Mesothelial cell of epicardium (in vitro differentiated cells): ENCODE data around the gene DIRAS3. TPM values are rescaled to one million over a fixed set of nuclear protein-coding genes. Genes with fewer than 3 reads are reported as not detected.

Experiments
- DNase-seq, 2 experiments: peaks; one replicate each; pipeline ENCODE4 v3.0.0; 2021; ENCODE audit warnings: low spot score in 2 of 2; ENCODE audit not compliant: unreplicated experiment in 2 of 2
- H3K27ac Mint-ChIP-seq: 2 replicates; pipeline ENCODE4 v1.8.0; 2021; ENCODE audit warnings: mixed read lengths
- H3K27me3 Mint-ChIP-seq: 2 replicates; pipeline ENCODE4 v1.8.0; 2021; ENCODE audit warnings: low read depth, mixed read lengths
- H3K36me3 Mint-ChIP-seq: 2 replicates; pipeline ENCODE4 v1.8.0; 2021; ENCODE audit warnings: mixed read lengths
- H3K4me1 Mint-ChIP-seq: 2 replicates; pipeline ENCODE4 v1.8.0; 2021; ENCODE audit warnings: mixed read lengths
- H3K4me3 Mint-ChIP-seq: 2 replicates; pipeline ENCODE4 v1.8.0; 2021; ENCODE audit warnings: mild to moderate bottlenecking, moderate library complexity, mixed read lengths
- H3K9me3 Mint-ChIP-seq: 2 replicates; pipeline ENCODE4 v1.8.0; 2021; ENCODE audit warnings: mixed read lengths
- total RNA-seq: library from RNA; stranded (reverse); gene quantifications from 3 replicates; pipeline ENCODE4 v1.2.1, GENCODE V29; 2021
- TF ChIP-seq, protein P1 (sequence below): fragments of 200-600 bp; sonication (generic); IDR thresholded peaks from one replicate; pipeline ENCODE4 v1.5.0; 2021; ENCODE audit warnings: antibody characterized with exemption; ENCODE audit not compliant: unreplicated experiment

DIRAS3 gene
- total RNA-seq, 1 donor from 2014 or later = 2.0 TPM

DNA sequence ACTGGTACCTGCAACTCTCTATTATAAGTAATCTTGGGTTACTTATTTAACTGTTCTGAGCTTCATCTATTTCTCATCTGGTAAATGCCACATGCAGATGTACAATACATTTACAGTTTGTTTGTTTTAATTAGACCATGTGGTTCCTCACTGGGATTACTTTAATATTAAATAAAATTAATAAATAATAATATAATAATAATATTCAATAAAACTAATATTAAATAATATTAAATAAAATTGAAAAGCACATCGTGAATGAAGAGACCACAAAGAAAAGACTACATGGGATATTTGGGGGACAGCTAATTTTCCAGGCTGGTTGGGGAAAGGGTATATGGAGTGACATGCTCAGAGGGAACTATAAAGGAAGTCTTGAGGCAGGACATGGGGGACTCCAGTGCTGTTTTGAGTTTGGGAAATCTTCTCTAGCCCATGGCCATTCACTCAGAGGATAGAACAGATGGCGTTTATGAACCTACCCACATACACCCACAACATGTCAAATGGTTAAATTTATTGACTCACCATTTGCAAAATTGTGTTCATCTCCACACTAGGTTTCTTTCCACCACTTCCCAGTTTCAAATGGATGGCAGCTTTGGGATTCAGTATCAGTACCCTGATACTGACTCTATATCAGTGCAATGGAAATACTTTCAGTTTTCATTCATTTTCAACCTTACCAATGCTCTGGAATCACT lies 25.6 kb downstream of the DIRAS3 start:
- Mint-ChIP-seq H3K36me3 (no peaks in the 10 kb centered on the region), H3K4me1 (no peaks in the 10 kb centered on the region), H3K9me3 (peaks cover under 1% of the 10 kb centered on the region)

GRCh38 chr1:68016381-68016780 lies 34.0 kb downstream of the DIRAS3 start:
- DNase-seq = no peak
- Mint-ChIP-seq H3K9me3 (no peaks in the 10 kb centered on the region), H3K4me3 (no peak overlapping the region), H3K27ac (no peak overlapping the region), H3K27me3 (no peaks in the 10 kb centered on the region), H3K4me1 (no peaks in the 10 kb centered on the region), H3K36me3 (no peaks in the 10 kb centered on the region)
- TF ChIP-seq, protein P1, sequence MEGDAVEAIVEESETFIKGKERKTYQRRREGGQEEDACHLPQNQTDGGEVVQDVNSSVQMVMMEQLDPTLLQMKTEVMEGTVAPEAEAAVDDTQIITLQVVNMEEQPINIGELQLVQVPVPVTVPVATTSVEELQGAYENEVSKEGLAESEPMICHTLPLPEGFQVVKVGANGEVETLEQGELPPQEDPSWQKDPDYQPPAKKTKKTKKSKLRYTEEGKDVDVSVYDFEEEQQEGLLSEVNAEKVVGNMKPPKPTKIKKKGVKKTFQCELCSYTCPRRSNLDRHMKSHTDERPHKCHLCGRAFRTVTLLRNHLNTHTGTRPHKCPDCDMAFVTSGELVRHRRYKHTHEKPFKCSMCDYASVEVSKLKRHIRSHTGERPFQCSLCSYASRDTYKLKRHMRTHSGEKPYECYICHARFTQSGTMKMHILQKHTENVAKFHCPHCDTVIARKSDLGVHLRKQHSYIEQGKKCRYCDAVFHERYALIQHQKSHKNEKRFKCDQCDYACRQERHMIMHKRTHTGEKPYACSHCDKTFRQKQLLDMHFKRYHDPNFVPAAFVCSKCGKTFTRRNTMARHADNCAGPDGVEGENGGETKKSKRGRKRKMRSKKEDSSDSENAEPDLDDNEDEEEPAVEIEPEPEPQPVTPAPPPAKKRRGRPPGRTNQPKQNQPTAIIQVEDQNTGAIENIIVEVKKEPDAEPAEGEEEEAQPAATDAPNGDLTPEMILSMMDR = no peak

More for the DNA sequence above, 25.6 kb downstream of the DIRAS3 start:
- DNase-seq = no peak
- TF ChIP-seq, protein P1 = no peak
- Mint-ChIP-seq H3K27ac (no peak overlapping the region), H3K27me3 (peaks cover 7% of the 10 kb centered on the region), H3K4me3 (no peak overlapping the region)

GRCh38 chr1:68015971-68016370 lies 34.5 kb downstream of the DIRAS3 start:
- Mint-ChIP-seq H3K27me3 (no peaks in the 10 kb centered on the region), H3K4me3 (no peak overlapping the region), H3K36me3 (no peaks in the 10 kb centered on the region), H3K9me3 (no peaks in the 10 kb centered on the region), H3K4me1 (no peaks in the 10 kb centered on the region), H3K27ac (no peak overlapping the region)
- no peak for DNase-seq
- TF ChIP-seq, protein P1 = no peak

GRCh38 chr1:68015369-68015768 lies 35.1 kb downstream of the DIRAS3 start:
- Mint-ChIP-seq H3K4me3 (no peak overlapping the region), H3K4me1 (no peaks in the 10 kb centered on the region), H3K27ac (no peak overlapping the region), H3K36me3 (no peaks in the 10 kb centered on the region), H3K27me3 (no peaks in the 10 kb centered on the region), H3K9me3 (no peaks in the 10 kb centered on the region)
- no peak for DNase-seq
- TF ChIP-seq, protein P1 = no peak

DNA sequence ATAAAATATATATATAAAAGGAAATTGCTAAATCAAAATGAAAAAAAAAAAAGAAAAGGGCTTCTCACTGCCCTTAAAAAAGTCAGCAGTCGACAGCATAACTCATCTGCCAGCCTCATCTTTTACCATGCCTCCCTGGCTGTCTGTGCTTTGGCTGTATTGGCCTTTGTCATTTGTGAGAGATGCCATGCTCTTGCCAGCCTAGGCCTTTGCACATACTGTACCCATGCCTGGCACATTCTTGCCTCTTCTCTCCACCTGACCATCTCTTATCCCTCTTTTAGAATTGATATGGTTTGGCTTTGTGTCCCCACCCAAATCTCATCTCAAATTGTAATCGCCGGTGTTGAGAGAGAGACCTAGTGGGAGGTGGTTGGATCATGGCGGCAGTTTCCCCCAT lies 37.1 kb downstream of the DIRAS3 start:
- Mint-ChIP-seq H3K9me3 (no peaks in the 10 kb centered on the region), H3K4me1 (no peaks in the 10 kb centered on the region)
- TF ChIP-seq, protein P1 = no peak

More for the DNA sequence above, 37.1 kb downstream of the DIRAS3 start:
- no peak for DNase-seq
- Mint-ChIP-seq H3K36me3 (no peaks in the 10 kb centered on the region), H3K27ac (no peak overlapping the region), H3K27me3 (no peaks in the 10 kb centered on the region), H3K4me3 (no peak overlapping the region)
